ENCODE data around the gene LIMS1.

DNA sequence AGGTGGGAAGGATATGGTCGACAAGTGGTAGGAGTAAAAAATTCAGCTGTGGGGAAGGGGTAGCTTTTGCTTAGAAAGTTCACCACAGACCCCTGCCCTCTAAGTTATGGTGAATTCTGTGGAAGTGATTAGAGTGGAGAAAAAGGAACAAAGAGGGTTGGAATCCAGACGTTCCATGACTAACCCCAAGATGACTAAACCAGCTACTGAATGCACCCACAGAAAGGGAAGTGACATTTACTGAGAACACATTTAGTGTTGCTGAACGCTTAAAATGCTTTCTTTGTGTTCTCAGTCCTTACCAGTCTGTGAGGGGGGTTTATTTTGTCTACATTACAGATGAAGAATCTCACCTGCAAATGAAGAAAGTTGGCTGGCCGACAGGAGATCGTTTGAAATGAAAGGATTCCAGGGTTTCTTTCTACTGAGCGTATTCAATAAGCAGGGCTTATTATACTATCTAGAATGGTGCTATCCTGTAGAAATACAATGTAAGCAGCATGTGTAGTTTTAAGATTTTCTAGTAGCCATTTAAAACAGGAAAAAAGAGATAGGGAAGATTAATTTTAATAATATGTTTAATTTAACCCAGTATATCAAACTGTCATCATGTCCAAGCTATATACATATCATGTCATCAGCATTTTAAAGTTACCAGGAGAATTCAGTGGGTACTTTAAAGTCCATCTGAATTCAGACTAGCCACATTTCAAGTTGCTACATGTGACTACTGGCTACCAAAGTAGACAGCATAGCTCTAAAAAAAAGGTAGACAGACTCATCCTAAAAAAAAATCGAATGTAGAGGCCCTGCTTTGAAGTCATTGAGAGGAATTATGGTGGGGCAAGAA, 60.1 kb downstream of the LIMS1 start:
- TF ChIP-seq, protein P1, sequence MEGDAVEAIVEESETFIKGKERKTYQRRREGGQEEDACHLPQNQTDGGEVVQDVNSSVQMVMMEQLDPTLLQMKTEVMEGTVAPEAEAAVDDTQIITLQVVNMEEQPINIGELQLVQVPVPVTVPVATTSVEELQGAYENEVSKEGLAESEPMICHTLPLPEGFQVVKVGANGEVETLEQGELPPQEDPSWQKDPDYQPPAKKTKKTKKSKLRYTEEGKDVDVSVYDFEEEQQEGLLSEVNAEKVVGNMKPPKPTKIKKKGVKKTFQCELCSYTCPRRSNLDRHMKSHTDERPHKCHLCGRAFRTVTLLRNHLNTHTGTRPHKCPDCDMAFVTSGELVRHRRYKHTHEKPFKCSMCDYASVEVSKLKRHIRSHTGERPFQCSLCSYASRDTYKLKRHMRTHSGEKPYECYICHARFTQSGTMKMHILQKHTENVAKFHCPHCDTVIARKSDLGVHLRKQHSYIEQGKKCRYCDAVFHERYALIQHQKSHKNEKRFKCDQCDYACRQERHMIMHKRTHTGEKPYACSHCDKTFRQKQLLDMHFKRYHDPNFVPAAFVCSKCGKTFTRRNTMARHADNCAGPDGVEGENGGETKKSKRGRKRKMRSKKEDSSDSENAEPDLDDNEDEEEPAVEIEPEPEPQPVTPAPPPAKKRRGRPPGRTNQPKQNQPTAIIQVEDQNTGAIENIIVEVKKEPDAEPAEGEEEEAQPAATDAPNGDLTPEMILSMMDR (IDR thresholded peaks at IDR 0.05) = no peak
- no peak for TF ChIP-seq EZH2 (IDR thresholded peaks at IDR 0.05; ENCODE audit: borderline replicate concordance, insufficient read depth, low read depth, low read length, poor library complexity, severe bottlenecking)

Measured in B cell (primary cell).